ENCODE measurements around the gene PPM1L. TPM values are rescaled to one million over a fixed set of nuclear protein-coding genes. Genes with fewer than 3 reads are reported as not detected.
A peak's percentile ranks its signal among the peaks of the same experiment; 100 is the strongest.

Gene PPM1L
- total RNA-seq, 1 experiment from 2014 or later, result 1.1 TPM

DNA sequence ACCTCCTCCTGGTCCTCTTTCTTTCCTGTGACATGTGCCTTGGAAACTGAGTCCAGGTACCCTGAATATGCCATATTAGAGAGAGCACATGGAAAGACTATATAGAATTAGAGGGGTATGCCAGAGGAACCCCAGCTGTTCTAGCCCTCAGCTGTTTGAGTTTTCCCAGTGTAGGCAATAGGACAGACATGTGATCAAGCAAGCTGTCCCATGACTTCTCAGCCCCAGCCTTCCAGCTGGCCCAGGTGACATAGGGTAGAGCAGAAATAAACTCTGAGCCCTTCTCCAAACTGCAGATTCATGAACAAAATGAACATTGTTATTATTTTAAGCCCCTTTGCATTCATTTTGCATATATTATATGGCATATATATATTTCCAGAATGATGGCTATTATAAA, 118.7 kb downstream of the PPM1L start:
- no peak for DNase-seq (ENCODE audit: low read depth, low spot score)
- in situ Hi-C loops (cut with HindIII; ENCODE audit: low pct_unique_long_range_greater_than_20kb, low sequenced_read_pairs), result no loop called here

GRCh38 chr3:160876643-160877042, 120.6 kb downstream of the PPM1L start:
- DNase-seq (ENCODE audit: low read depth, low spot score), result no peak
- in situ Hi-C loops (cut with HindIII; ENCODE audit: low pct_unique_long_range_greater_than_20kb, low sequenced_read_pairs), result no loop called here

GRCh38 chr3:160879859-160880258, 123.8 kb downstream of the PPM1L start:
- no peak for DNase-seq (ENCODE audit: low read depth, low spot score)
- in situ Hi-C loops (cut with HindIII; ENCODE audit: low pct_unique_long_range_greater_than_20kb, low sequenced_read_pairs), result no loop called here

DNA sequence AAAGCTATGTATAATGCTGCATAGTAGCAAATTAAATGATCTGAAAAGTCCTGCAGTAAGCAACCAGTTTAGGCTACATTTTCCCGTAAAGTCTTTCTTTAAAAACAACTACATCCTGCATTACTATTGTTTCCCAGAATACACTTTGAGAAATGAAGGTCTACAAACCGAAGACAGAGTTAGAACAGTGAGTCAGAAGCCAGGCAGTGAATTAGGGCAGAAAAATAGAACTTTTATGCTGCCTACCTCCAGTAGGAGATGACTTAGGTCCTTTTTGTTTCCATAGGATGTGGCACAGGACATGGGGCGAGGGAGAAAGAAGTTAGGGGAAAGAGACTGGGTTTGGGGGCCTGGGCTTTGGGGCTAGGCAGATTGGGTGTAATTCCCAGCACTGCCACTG, 127.3 kb downstream of the PPM1L start:
- DNase-seq (ENCODE audit: low read depth, low spot score), result no peak
- in situ Hi-C loops (cut with HindIII; ENCODE audit: low pct_unique_long_range_greater_than_20kb, low sequenced_read_pairs), result no loop called here

GRCh38 chr3:160885791-160886286, 129.8 kb downstream of the PPM1L start:
- no peak for DNase-seq (ENCODE audit: low read depth, low spot score)
- in situ Hi-C loops (cut with HindIII; ENCODE audit: low pct_unique_long_range_greater_than_20kb, low sequenced_read_pairs), result no loop called here

DNA sequence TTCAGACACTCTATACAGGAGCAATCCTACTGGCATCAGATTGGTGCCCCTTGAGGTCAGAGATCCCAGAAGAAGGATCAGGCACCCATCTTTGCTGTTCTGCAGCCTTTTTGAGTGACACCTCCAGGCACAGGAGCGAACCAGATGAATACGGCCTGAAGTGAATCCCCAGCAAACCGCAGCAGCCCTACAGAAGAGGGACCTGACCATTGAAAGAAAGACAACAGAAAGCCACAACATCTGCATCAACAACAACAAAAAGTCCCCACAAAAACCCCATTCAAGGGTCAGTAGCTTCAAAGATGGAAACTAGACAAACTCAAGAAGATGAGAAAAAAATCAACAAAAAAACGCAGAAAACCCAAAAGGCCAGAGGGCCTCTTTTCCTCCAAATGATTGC, 130.4 kb downstream of the PPM1L start:
- DNase-seq (ENCODE audit: low read depth, low spot score), result no peak
- in situ Hi-C loops (cut with HindIII; ENCODE audit: low pct_unique_long_range_greater_than_20kb, low sequenced_read_pairs), result no loop called here

DNA sequence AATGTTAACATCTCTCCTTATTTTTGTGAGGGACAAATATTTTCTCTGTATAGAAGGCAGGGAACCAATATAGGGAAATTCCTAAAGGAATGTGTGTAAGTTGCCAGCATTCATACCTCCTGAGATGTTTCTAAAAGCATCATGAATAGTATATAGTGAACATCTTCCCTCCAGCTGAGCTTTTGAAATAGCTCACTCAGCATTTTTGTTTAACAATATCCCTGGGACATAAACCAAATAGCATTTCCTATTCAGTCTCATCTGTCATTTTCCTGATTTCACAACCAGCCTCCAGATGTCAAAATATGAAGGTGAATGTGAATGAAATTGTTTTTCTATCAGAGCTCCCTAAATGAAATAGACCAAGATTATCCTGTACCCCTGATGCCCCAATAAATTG, 137.2 kb downstream of the PPM1L start:
- no peak for DNase-seq (ENCODE audit: low read depth, low spot score)
- in situ Hi-C loops (cut with HindIII; ENCODE audit: low pct_unique_long_range_greater_than_20kb, low sequenced_read_pairs), result no loop called here

DNA sequence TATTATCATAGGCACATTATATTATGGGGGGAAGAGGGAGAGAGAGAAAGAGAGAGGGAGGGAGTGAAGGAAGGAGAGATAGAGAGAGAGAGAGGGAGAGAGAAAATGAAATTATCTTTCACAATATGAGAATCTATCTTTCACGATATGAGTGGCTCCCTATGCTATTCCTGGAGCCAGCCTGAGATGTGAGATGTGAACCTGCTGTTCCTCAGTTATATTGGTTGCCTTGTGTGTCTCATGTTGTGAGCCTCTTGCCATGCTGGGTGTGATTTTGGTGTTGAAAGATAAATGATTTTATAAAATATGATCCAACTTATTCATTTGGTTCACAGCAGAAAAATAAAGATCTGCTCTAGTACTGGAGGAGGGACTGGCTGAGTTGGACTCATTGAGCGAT, 148.7 kb downstream of the PPM1L start:
- in situ Hi-C loops (cut with HindIII; ENCODE audit: low pct_unique_long_range_greater_than_20kb, low sequenced_read_pairs), result no loop called here
- DNase-seq (ENCODE audit: low read depth, low spot score), result no peak

DNA sequence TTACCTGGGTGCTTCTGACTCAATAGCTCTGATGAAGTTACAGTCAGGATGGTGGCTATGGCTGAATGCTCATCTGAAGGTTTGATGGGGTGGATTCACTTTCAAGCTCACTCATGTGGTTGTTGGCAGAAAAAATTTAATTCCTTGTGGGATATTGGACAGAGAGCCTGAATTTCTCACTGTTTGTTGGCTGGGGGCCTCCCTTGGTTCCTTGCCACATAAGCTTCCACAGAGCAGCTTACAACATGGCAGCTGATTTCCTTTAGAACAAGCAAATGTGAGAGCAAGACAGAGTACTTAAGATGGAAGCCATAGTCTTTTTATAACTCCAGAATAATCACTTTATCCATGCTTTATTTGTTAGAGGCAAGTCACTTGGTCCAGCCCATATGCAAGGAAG, 150.6 kb downstream of the PPM1L start:
- in situ Hi-C loops (cut with HindIII; ENCODE audit: low pct_unique_long_range_greater_than_20kb, low sequenced_read_pairs), result no loop called here
- no peak for DNase-seq (ENCODE audit: low read depth, low spot score)

DNA sequence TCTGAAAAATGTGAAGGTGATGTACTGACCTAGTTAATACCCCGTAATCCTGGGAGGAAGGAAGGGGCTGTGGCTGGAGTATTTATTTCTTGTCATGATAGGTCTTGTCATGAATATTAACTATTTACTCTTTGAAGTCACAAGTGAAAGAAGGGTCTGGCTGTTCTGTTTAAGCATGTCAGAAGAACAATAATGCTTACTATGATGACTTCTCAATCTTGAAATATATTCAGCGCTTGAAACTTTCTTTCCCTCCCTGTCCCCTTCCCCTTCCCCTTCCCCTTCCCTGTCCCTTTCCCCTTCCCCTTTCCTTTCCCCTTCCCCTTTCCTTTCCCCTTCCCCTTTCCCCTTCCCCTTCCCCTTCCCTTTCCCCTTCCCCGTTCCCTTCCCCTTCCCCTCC, 153.9 kb downstream of the PPM1L start:
- no peak for DNase-seq (ENCODE audit: low read depth, low spot score)
- in situ Hi-C loops (cut with HindIII; ENCODE audit: low pct_unique_long_range_greater_than_20kb, low sequenced_read_pairs), result no loop called here

GRCh38 chr3:160911411-160911810, 155.4 kb downstream of the PPM1L start:
- no peak for DNase-seq (ENCODE audit: low read depth, low spot score)
- in situ Hi-C loops (cut with HindIII; ENCODE audit: low pct_unique_long_range_greater_than_20kb, low sequenced_read_pairs), result no loop called here

- in situ Hi-C loops (cut with HindIII; ENCODE audit: low pct_unique_long_range_greater_than_20kb, low sequenced_read_pairs), result no loop called here
- DNase-seq (ENCODE audit: low read depth, low spot score), result no peak
Measured at GRCh38 chr3:160916472-160916871, 160.4 kb downstream of the PPM1L start.

DNA sequence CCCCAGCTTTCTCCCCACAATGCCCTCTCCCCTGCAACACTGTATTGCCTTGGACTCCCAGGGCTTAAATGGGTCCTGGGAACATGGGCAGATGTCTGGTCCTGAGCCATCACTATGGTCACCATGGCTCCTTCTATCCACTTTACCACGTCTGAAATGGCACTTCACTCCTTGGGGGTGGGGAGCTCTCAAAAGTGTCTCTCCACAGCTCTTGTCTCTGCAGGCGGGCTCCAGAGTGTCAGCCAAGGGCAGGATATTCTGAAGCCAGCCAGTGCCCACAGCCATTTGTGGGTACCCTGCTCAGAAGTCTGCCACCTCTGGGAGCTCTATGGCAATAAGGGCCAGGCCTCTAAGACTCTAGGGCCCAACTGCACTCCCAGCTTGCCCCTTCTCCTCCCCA, 163.9 kb downstream of the PPM1L start:
- DNase-seq (ENCODE audit: low read depth, low spot score), result no peak
- in situ Hi-C loops (cut with HindIII; ENCODE audit: low pct_unique_long_range_greater_than_20kb, low sequenced_read_pairs), result no loop called here

- in situ Hi-C loops (cut with HindIII; ENCODE audit: low pct_unique_long_range_greater_than_20kb, low sequenced_read_pairs), result no loop called here
- DNase-seq (ENCODE audit: low read depth, low spot score), result peak; percentile 68
Measured at GRCh38 chr3:160921020-160921635, 165.1 kb downstream of the PPM1L start.

DNA sequence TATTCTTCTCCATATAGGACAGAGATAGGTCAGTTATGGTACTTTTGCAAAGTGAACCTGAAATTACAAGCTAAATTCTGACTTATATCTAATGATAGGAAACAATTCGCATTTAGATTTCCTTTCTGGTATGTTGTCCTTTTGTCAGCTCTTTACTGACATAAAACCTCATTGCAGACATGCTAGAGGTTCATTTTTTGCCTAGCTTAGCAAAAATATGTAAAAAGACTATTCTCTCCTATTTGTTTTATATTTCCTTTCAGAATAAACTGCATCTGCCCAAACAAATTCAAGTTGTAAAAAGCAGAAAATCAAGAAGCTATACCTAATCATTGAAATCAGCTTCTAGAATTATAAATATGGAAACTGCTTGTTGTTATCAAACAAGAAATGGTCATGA, 168.7 kb downstream of the PPM1L start:
- DNase-seq (ENCODE audit: low read depth, low spot score), result no peak
- in situ Hi-C loops (cut with HindIII; ENCODE audit: low pct_unique_long_range_greater_than_20kb, low sequenced_read_pairs), result no loop called here

- in situ Hi-C loops (cut with HindIII; ENCODE audit: low pct_unique_long_range_greater_than_20kb, low sequenced_read_pairs), result no loop called here
- no peak for DNase-seq (ENCODE audit: low read depth, low spot score)
Measured at GRCh38 chr3:160927620-160928019, 171.6 kb downstream of the PPM1L start.

DNA sequence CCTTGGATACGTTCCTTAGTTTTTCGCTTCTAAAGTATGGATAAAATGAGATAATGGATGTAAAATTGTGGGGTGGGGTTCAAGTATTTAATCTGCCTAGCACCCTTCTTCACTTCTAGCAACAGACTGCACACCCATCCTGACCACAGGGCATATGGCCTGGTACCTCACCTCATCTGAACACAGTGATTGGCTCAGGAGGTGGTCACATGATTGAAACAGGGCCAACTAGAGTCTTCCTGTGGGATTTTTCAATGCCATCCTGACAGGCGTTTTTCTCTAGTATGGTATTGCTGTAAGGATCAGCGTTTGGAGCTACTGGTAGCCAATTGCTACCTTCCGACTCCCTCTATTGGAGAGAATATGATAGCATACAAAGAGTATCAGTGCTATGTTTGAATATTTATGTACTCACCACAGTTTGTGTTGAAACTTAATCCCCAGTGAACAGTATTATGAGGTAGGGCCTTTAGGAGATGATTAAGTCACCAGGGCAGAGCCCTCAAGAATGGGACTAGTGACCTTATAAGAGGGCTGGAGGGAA, 172.2 kb downstream of the PPM1L start:
- peak; percentile 41 for DNase-seq (ENCODE audit: low read depth, low spot score)
- in situ Hi-C loops (cut with HindIII; ENCODE audit: low pct_unique_long_range_greater_than_20kb, low sequenced_read_pairs), result no loop called here

- in situ Hi-C loops (cut with HindIII; ENCODE audit: low pct_unique_long_range_greater_than_20kb, low sequenced_read_pairs), result no loop called here
- DNase-seq (ENCODE audit: low read depth, low spot score), result peak; percentile 77
Measured at GRCh38 chr3:160929595-160929994, 173.6 kb downstream of the PPM1L start.

- in situ Hi-C loops (cut with HindIII; ENCODE audit: low pct_unique_long_range_greater_than_20kb, low sequenced_read_pairs), result no loop called here
- no peak for DNase-seq (ENCODE audit: low read depth, low spot score)
Measured at GRCh38 chr3:160931474-160931873, 175.4 kb downstream of the PPM1L start.

Measured in SK-MEL-5 (cell line).